AG04449 (cell line): Measurements from ENCODE around the gene PAOX.

Source experiments
- CTCF ChIA-PET: fragments of 350-600 bp; formaldehyde crosslinking; extraction: SDS; loops from one replicate; lab custom pipeline; 2021; ENCODE audit warnings: antibody characterized with exemption; lab: Yijun Ruan, JAX
- POLR2A ChIA-PET: fragments of 400-600, 350-600 bp; formaldehyde crosslinking; extraction: SDS; loops from one replicate; lab custom pipeline; 2020; ENCODE audit warnings: antibody characterized with exemption, inconsistent platforms; lab: Yijun Ruan, JAX
- DNase-seq: peaks from one replicate; pipeline ENCODE4 v3.0.0-alpha.2; 2010; ENCODE audit warnings: low read depth, low spot score
- H3K4me3 ChIP-seq: 2 replicates; pipeline ENCODE4 v1.5.1; 2011; ENCODE audit warnings: low read depth, mild to moderate bottlenecking, control low read depth, low read length
- CTCF ChIP-seq: IDR thresholded peaks from one replicate; pipeline ENCODE4 v1.5.1; 2011; ENCODE audit warnings: mild to moderate bottlenecking, moderate library complexity, low read length, control low read depth, inconsistent platforms; ENCODE audit not compliant: insufficient read depth; ENCODE audit errors: missing control alignments

The PAOX gene

DNA sequence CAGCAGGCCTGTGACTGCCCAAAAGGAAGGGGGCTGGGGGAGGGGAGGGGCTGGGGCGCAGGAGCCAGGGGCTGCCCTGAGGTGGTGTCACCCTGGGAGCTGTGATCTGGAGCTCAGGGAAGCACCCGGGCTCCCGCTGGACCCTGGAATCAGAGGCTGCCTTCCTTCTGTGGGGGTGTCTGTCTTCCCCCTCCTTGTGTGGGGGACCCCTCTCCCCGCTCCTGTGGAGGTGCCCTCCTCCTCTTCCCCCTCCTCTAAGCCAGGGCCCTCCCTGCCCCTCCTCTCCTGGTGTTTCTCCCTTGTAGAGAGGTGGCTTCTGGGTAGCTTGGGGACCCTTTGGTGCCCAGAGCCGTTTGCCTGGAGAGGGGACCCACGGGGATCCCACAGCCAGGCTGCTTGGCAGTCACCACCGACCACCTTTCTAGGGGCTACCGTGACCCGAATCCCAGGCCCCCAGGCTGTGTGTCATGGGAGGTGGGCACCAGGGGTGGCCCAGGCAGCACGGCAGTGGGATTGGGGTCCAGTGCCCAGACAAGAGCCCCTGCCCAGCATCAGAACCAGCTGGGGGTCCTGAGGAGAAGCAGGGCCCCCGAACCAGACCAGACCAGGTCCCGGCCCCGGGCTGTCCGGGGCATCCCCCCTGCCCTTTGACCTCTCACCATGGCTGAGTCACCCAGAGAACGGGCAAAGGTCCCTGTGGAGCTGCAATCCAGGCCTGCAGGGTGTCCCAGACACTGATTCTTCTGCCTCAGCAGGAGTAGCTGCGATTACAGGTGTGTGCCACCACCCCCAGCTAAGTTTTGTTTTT lies 31.1 kb upstream of the PAOX start:
- CTCF ChIA-PET, result interaction anchor here (1.6 to 2.3 kb wide), 2 partner anchors 18 to 21 kb away, joined by 6 read pairs; no protein-coding TSS in a partner anchor
- no peak for DNase-seq
- POLR2A ChIA-PET, result interaction anchor here (0.8 kb wide), 1 partner anchor 19 kb away, joined by 6 read pairs; no protein-coding TSS in a partner anchor
- TF ChIP-seq CTCF, result no peak
- no peak overlapping the region for H3K4me3 ChIP-seq

DNA sequence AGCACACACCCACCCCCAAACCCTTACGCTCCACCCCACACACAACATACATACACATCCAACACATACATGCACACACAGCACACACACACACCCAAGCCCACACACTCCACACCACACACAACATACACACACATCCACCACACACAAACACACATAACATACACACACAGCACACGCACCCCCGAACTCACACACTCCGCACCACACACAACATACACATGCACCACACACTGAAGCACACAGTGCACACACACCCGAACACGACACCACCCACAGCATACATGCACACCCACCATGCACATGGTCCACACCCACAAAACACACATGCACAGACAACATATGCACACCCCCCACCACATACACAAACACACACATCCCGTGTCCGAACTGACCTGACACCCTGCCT lies 29.9 kb upstream of the PAOX start:
- POLR2A ChIA-PET, result no interaction called here
- DNase-seq, result no peak
- no peak overlapping the region for H3K4me3 ChIP-seq
- CTCF ChIA-PET, result interaction anchor here (1.6 kb wide), 1 partner anchor 19 kb away, joined by 6 read pairs; no protein-coding TSS in a partner anchor
- no peak for TF ChIP-seq CTCF

GRCh38 chr10:133349577-133350011 lies 29.5 kb upstream of the PAOX start:
- ChIA-PET POLR2A (interaction anchor here (0.8 kb wide), 1 partner anchor 22 kb away, joined by 3 read pairs; no protein-coding TSS in a partner anchor), CTCF (interaction anchor here (1.6 kb wide), 1 partner anchor 20 kb away, joined by 6 read pairs; no protein-coding TSS in a partner anchor)
- DNase-seq, result no peak
- TF ChIP-seq CTCF, result no peak
- no peak overlapping the region for H3K4me3 ChIP-seq

DNA sequence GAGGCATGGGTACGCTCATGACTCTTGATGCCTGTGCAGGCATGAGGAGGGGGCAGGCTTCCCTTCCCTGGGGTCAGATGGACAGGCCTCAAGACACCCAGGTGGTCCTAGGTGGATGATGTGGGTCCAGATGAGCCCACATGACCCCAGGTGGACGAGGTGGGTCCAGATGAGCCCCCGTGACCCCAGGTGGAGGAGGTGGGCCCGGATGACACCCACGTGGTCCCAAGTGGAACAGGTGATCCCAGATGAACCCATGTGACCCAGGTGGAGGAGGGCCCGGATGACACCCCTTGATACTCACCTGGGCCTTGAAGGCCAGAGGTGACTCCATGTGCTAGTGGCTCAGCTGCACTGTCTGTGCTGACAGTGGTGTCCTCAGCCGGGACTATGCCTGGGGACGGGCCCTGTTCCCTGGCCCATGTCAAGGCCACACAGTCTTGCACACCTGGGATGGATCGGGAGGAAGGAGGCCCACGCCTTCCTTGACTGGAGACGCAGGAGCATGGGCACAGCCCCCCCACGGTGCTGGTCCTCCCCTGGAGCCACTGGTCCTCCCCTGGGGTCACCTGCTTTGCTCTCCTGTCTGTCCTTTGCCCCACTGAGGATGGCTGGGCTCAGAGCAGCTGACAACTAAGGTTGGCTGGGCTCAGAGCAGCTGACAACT lies 28.6 kb upstream of the PAOX start:
- ChIA-PET POLR2A (interaction anchor here (0.8 kb wide), 1 partner anchor 23 kb away, joined by 3 read pairs; no protein-coding TSS in a partner anchor), CTCF (interaction anchor here (1.3 to 1.6 kb wide), 2 partner anchors 21 to 22 kb away, joined by 3 to 6 read pairs; no protein-coding TSS in a partner anchor)
- TF ChIP-seq CTCF, result no peak

DNA sequence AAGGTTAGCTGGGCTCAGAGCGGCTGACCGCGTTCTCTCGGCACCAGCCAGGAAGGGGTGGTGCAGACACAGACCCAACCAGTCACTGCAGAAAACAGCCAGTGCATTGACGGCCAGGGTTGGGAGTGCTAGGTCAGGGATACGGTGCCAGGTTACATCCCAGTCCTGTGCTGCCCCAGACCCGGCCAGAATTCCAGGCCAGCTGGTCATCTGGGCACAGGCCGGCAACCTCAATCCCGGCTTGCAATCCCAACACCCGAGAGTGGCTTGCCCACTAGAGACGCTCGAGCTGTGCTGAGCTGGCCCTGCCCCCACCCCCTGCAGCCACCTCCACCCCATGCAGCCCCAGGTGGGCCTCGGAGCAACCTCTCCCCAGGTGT lies 28.1 kb upstream of the PAOX start:
- TF ChIP-seq CTCF, result no peak
- POLR2A ChIA-PET, result interaction anchor here (1.4 kb wide), 1 partner anchor 21 kb away, joined by 4 read pairs; no protein-coding TSS in a partner anchor
- no peak for DNase-seq
- no peak overlapping the region for H3K4me3 ChIP-seq
- CTCF ChIA-PET, result interaction anchor here (1.3 to 1.6 kb wide), 2 partner anchors 21 to 23 kb away, joined by 3 to 6 read pairs; no protein-coding TSS in a partner anchor

More for the DNA sequence above, 28.6 kb upstream of the PAOX start:
- no peak overlapping the region for H3K4me3 ChIP-seq
- DNase-seq, result no peak
